SK-N-SH treated with all-trans-retinoic acid at 6 μM for 48 hours (cell line): ENCODE measurements around the gene EPM2A.

Experiments
- ARNTL ChIP-seq: fragments of 450-650 bp; formaldehyde crosslinking; IDR thresholded peaks from 2 replicates; pipeline ENCODE4 v1.5.0; 2020; ENCODE audit warnings: low read depth, mild to moderate bottlenecking, moderate library complexity, borderline replicate concordance
- OSR1 ChIP-seq: fragments of 250-450 bp; sonication (Bioruptor Pico); IDR thresholded peaks from 2 replicates; pipeline ENCODE4 v1.8.0; 2022; ENCODE audit warnings: moderate library complexity, mild to moderate bottlenecking, inconsistent platforms

DNA sequence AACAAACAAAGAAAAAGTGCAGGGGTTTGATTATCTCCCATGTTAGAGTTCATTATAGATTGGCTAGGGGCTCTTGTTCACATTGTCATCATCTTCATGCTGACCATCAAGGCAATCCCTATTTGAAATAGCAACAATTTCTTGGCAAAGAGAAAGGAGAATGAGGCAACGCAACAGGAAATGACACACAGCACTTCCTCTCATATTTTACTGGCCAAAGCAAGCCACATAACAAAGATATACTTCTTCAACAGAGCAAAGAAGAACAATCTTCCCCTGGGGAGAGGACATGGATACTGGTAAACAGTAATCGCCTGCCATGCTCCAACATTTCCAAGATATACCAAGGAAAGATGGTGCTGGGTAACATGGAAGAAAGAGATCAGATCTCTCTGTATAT, 29.8 kb downstream of the EPM2A start:
- no peak for TF ChIP-seq ARNTL (CRISPR knock-in tag)
- TF ChIP-seq OSR1 (CRISPR knock-in tag) = no peak
